ENCODE results near the gene SYT6.

SYT6 gene

GRCh38 chr1:114153261-114154145, at the start of gene SYT6:
SYT6 (minus strand) TSS chr1:114153869; CDS start chr1:114153772, 97 bp downstream.
- no peak for DNase-seq (ENCODE audit: low read depth in 2 of 2)

- no peak for DNase-seq (ENCODE audit: low read depth in 2 of 2)
Observed at GRCh38 chr1:114201486-114201885, 47.8 kb upstream of the SYT6 start.

GRCh38 chr1:114199017-114199594, 45.4 kb upstream of the SYT6 start:
- DNase-seq (ENCODE audit: low read depth in 2 of 2): no peak

DNA sequence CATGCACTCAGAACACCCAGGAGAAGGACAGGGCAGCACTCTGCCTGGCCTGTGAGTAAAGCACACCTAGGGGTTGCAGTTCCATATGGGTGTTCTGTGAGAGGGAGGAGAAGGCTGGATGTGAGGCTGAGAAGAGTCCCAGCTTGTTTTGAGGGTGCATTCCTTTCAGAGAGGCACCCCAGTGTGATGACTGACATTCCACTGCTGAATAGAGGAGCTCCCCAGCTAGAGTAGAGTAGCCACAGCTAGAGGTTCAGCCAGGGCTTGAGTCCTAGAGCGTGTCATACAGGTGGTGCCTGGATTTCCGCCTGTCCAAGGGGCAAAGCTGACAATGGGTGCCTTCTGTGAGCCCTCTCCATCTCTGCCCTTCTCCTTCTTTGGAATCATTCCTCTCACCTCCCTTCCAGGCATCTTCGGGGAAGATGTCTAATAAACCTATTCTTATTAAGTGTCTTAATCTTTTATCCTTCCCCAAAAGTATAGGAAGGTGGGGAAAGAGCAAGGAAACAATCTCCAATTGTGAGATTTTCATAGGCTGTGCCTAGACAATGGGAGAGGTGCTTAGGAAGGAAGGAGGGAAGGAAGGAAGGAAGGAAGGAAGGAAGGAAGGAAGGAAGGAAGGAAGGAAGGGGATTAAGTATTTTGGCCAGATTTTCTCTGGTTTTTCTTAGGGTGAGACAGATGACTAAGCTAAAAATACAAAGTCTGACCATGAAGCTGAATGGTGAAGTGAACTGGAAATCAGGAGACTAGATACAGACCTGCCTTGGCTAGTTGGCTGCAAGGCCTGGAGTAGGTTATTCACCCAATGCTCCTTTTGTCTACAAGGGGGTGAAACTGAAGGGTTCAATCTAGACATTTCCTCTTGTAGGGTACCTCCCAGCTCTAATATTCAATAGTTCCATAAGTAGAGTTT, 43.6 kb upstream of the SYT6 start:
- no peak for DNase-seq (ENCODE audit: low read depth in 2 of 2)

GRCh38 chr1:114195819-114196218, 42.1 kb upstream of the SYT6 start:
- DNase-seq (ENCODE audit: low read depth in 2 of 2): no peak

GRCh38 chr1:114192328-114192727, 38.7 kb upstream of the SYT6 start:
- DNase-seq (ENCODE audit: low read depth in 2 of 2): no peak

DNA sequence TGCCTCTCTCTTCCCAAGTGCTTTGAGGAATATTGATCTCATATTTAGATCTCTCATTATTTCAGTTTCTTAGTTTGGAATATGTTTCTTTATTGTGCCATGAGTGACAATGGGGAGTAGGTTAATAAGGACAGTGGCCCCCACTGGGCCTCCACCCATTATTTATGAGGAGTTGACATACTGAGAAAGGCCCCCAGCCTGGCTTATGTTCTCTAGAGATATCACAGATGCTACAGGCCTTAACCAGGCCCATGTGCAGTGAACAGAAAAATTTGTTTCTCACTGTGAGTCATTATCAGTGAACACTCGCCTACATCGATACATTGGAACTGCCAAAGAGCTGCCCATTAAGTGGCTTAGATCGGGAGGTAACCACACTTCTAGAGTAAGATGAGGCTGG, 35.7 kb upstream of the SYT6 start:
- DNase-seq (ENCODE audit: low read depth in 2 of 2): no peak

- no peak for DNase-seq (ENCODE audit: low read depth in 2 of 2)
Observed at GRCh38 chr1:114181356-114181755, 27.7 kb upstream of the SYT6 start.

GRCh38 chr1:114180742-114181141, 27.1 kb upstream of the SYT6 start:
- no peak for DNase-seq (ENCODE audit: low read depth in 2 of 2)

DNA sequence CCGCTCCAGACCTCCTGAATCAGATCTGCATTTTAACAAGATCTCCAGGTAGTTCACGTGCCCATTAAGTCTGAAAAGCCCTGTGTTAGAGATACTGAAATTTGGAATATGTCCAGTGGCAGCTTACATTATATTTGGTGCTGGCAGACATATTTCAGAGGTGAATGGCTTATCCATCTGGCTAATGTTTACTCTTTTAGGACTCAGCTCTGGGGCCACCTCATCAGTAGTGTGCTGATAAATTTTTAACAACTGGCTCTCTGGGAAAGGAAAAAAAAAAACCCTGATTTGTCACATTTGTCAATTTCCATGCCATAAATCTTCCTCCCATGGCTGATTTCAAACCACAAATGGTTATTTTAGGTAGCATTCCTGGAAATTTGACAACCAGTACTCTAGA, 25.3 kb upstream of the SYT6 start:
- no peak for DNase-seq (ENCODE audit: low read depth in 2 of 2)

GRCh38 chr1:114177282-114177681, 23.6 kb upstream of the SYT6 start:
- DNase-seq (ENCODE audit: low read depth in 2 of 2): no peak

DNA sequence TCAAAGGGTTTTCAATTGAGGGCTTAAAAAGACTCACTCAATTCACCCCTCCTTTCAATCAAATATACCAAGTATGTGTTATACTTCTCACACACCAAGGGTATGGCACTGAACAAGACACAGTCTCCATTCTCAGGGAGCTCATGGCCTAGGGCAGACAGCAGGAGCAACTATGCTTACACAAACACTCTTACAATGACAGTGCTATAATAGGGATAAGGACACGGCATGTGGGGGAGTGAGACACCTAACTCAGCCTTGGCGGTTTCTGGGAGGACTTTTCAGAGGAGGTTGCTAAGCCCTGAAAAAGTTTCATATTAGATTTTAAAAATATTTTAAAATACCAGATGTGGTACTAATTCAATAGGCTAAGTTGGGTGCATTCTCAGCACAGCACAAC, 22.7 kb upstream of the SYT6 start:
- no peak for DNase-seq (ENCODE audit: low read depth in 2 of 2)

DNA sequence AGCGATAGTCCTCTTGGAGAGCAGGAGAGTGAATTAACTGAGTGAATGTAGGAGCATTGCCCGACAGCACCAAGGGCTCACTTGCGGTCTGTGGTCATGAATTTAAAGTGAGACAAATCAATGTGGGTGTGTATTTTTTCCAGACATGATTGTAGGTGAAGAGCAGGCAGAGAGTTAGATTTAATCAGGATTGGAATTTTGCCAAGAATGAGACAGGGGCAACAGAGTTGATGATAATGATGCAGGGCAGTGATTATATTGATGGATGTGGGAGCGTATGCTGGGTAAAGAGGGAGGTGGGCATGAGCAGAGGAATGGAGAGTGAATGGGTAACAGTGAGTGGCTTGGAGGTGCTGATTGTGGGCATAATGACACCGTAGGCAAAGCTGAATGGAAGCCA, 20.0 kb upstream of the SYT6 start:
- DNase-seq (ENCODE audit: low read depth in 2 of 2): no peak

DNA sequence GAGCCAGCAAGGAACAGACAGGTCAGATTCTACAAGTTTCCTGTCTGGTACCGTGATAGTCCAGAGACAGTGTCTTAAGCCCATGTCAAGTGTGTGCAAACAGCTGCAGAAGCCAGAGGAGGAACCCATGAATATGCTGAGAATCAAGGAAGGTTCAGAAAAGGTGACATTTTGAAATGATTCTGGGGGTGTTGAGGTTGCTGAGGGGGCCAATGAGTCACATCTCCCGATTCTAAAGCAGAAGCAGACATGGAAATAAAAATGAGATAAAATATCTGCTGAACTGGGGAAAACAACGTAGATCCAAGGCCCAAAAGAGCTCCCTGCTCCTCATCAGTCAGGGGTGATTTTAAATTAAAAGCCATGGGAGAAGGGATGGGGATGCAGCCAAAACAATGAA, 15.8 kb upstream of the SYT6 start:
- no peak for DNase-seq (ENCODE audit: low read depth in 2 of 2)

DNA sequence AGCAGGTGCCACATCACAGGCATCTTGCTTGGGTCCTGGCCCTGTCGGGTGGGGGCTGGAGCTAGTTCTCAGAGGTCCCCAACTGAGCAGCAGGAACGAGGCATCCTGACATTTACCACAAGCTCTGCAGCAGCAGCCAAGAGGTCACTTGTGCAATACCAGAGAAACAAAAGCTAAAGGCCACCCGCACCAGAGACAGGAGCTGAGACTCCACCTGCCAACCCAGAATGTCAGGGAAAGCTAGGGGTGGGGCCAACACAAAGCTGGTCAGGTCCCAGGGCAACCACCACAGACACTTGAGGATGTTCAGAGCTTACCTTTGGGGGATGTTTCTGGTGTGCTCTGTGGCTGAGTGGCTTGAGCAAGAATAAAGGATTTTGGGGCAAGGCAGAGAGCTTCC, 13.6 kb upstream of the SYT6 start:
- DNase-seq (ENCODE audit: low read depth in 2 of 2): no peak

- no peak for DNase-seq (ENCODE audit: low read depth in 2 of 2)
Observed at GRCh38 chr1:114164840-114165543, 11.3 kb upstream of the SYT6 start.

DNA sequence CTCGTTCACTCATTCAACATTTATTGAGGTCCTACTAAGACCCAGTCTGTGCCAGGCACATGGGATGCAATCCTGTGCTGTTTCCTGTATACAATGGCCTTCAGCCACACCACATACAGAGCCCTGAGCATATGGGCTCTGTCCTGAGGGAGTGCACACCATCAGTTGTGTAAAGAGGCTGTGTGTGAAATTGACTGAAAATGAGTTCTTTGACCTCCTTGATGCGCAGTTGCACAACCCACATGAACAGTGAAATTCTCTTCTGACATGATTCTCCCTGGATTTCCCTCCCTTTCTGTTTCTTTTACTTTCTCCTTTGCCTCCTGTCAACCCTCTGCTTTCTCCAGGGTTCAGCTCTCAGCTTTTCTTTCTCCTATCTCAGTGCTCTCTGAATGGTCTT, 6.3 kb upstream of the SYT6 start:
- no peak for DNase-seq (ENCODE audit: low read depth in 2 of 2)

GRCh38 chr1:114157275-114157660, 3.6 kb upstream of the SYT6 start:
- no peak for DNase-seq (ENCODE audit: low read depth in 2 of 2)

DNA sequence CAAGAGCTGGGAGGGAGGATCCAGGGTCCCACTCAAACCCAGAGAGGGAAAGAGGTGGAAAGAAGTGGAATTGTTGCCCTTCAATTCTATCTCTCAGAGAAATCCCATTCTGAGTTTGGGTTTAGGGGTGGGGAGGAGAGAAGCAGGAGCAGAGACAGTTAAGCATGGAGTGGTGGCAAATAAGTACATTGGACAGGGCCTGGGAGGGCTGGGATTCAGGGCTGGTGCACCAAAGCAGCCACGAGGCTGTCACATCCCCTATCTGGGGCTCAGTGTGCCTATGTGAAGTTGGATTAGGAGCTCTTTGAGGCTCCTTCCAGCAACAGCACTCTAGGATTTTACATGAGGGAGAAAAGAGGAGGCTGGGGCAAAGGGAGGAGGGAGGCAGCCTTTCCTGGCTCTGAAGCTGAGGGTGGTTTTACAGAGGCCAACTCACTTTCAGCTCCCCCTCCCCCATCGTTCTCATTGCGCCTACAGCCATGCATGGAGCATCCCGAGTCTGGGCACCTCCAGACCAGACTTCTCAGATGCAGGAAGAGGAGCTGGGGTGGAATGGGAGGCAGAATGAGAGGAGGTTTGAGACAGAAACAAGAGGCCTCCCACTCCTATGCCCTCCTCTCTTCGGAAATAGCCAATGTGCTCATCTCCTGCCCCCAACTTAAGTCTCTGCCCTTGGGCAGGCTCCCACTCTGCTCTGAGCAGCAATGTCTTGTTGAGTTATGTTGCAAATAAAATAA, 3.0 kb upstream of the SYT6 start:
- DNase-seq (ENCODE audit: low read depth in 2 of 2): no peak

DNA sequence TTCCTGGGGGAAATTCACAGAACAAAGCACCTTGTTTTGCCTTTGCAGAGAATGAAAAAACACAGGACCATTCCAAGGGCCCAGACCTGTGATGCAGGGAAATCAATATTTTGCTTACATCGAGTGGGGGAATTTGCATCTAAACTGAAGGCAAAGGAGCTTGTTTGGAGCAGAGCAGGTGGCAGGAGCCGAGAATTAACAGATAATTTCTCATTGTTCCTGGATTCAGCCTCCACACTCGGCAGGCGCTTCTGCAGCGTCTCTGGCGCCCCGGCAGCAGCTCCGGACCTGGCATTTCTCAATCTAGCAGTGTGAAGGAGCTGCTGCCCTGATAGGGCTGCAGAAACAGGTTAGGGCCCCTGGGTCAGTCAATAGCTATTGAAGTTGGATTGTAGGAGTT, 2.0 kb upstream of the SYT6 start:
- no peak for DNase-seq (ENCODE audit: low read depth in 2 of 2)

GRCh38 chr1:114154963-114155322, 1.3 kb upstream of the SYT6 start:
- DNase-seq (ENCODE audit: low read depth in 2 of 2): no peak

Measured in fibroblast of skin of left biceps (primary cell).